ENCODE results near the gene IZUMO4.

GRCh38 chr19:2099054-2099501 is 2.4 kb downstream of the IZUMO4 start:
- TF ChIP-seq, protein P1, sequence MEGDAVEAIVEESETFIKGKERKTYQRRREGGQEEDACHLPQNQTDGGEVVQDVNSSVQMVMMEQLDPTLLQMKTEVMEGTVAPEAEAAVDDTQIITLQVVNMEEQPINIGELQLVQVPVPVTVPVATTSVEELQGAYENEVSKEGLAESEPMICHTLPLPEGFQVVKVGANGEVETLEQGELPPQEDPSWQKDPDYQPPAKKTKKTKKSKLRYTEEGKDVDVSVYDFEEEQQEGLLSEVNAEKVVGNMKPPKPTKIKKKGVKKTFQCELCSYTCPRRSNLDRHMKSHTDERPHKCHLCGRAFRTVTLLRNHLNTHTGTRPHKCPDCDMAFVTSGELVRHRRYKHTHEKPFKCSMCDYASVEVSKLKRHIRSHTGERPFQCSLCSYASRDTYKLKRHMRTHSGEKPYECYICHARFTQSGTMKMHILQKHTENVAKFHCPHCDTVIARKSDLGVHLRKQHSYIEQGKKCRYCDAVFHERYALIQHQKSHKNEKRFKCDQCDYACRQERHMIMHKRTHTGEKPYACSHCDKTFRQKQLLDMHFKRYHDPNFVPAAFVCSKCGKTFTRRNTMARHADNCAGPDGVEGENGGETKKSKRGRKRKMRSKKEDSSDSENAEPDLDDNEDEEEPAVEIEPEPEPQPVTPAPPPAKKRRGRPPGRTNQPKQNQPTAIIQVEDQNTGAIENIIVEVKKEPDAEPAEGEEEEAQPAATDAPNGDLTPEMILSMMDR (IDR thresholded peaks at IDR 0.05; ENCODE audit: borderline replicate concordance, extremely low read depth, low read length, poor library complexity, severe bottlenecking), result no peak
- no peak for TF ChIP-seq EZH2 (IDR thresholded peaks at IDR 0.05; ENCODE audit: borderline replicate concordance, low read depth, low read length, severe bottlenecking)
